ENCODE data around the gene GCGR.

Gene GCGR

DNA sequence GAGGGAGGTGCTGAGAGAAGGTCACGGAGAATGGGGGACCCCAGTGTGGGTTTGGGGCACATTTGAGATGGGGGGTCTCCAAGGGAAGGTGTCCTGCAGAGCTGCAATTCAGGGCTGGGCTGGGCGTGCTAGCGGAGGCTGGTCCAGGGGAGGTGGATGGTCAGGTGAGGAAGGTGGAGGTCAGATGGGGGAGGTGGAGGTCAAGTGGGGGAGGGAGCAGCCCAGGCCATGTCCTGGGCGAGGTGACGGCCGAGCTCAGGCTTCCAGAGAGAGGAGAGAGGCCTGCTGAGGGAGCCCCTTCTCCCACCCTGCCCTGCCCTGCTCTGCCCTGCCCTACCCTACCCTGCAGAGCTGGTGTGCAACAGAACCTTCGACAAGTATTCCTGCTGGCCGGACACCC, 6.5 kb downstream of the GCGR start:
- no peak for DNase-seq (ENCODE audit: extremely low spot score)
- ChIA-PET POLR2A (interaction anchor here (1.0 kb wide), 1 partner anchor 10 kb away, joined by 3 read pairs; no protein-coding TSS in a partner anchor), CTCF (no interaction called here)
- no peak for TF ChIP-seq ZNF384 (IDR thresholded peaks at IDR 0.05)
- TF ChIP-seq SP1 (IDR thresholded peaks at IDR 0.05) = no peak
- TF ChIP-seq TARDBP (IDR thresholded peaks at IDR 0.05) = no peak
- no peak for TF ChIP-seq ELF4 (IDR thresholded peaks at IDR 0.05)
- TF ChIP-seq CTBP1 (IDR thresholded peaks at IDR 0.05; ENCODE audit: borderline replicate concordance) = no peak
- TF ChIP-seq L3MBTL2 (conservative IDR thresholded peaks at IDR 0.05) = no peak
- no peak for TF ChIP-seq SUZ12 (IDR thresholded peaks at IDR 0.05)
- TF ChIP-seq BHLHE40 (IDR thresholded peaks at IDR 0.05; ENCODE audit: borderline replicate concordance) = no peak
- no peak for TF ChIP-seq LEF1 (IDR thresholded peaks at IDR 0.05; ENCODE audit: borderline replicate concordance)
- TF ChIP-seq, protein P1, sequence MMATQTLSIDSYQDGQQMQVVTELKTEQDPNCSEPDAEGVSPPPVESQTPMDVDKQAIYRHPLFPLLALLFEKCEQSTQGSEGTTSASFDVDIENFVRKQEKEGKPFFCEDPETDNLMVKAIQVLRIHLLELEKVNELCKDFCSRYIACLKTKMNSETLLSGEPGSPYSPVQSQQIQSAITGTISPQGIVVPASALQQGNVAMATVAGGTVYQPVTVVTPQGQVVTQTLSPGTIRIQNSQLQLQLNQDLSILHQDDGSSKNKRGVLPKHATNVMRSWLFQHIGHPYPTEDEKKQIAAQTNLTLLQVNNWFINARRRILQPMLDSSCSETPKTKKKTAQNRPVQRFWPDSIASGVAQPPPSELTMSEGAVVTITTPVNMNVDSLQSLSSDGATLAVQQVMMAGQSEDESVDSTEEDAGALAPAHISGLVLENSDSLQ (IDR thresholded peaks at IDR 0.05) = no peak
- no peak for TF ChIP-seq ARNT (IDR thresholded peaks at IDR 0.05)

DNA sequence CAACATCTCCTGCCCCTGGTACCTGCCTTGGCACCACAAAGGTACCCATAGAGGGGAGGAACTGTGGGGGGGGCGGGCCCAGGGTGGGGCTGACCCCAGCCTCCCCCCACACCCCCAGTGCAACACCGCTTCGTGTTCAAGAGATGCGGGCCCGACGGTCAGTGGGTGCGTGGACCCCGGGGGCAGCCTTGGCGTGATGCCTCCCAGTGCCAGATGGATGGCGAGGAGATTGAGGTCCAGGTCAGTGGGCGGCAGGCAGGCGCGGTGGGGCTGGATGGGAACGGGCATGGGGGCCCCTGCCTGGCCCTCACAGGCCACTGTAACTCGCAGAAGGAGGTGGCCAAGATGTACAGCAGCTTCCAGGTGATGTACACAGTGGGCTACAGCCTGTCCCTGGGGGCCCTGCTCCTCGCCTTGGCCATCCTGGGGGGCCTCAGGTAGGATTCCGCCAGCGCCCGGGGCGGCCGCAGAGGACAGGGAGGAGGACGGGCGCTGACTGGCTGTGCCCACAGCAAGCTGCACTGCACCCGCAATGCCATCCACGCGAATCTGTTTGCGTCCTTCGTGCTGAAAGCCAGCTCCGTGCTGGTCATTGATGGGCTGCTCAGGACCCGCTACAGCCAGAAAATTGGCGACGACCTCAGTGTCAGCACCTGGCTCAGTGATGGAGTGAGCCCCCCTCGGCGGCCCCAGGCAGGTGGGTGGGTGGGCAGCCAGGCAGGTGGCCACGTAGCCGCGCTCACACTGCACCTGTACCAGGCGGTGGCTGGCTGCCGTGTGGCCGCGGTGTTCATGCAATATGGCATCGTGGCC, 7.1 kb downstream of the GCGR start:
- DNase-seq (ENCODE audit: extremely low spot score) = no peak
- CTCF ChIA-PET = no interaction called here
- POLR2A ChIA-PET = interaction anchor here (0.9 to 1.0 kb wide), 2 partner anchors 9 to 17 kb away, joined by 3 to 4 read pairs; no protein-coding TSS in a partner anchor
- TF ChIP-seq SP1 (IDR thresholded peaks at IDR 0.05) (no peak), CTBP1 (IDR thresholded peaks at IDR 0.05; ENCODE audit: borderline replicate concordance) (no peak), ZNF384 (IDR thresholded peaks at IDR 0.05) (no peak), NFRKB (IDR thresholded peaks at IDR 0.05) (no peak), FOXA1 (IDR thresholded peaks at IDR 0.05) (no peak), ARNT (IDR thresholded peaks at IDR 0.05) (no peak), SUZ12 (IDR thresholded peaks at IDR 0.05) (no peak), LEF1 (IDR thresholded peaks at IDR 0.05; ENCODE audit: borderline replicate concordance) (no peak), BHLHE40 (IDR thresholded peaks at IDR 0.05; ENCODE audit: borderline replicate concordance) (no peak)

DNA sequence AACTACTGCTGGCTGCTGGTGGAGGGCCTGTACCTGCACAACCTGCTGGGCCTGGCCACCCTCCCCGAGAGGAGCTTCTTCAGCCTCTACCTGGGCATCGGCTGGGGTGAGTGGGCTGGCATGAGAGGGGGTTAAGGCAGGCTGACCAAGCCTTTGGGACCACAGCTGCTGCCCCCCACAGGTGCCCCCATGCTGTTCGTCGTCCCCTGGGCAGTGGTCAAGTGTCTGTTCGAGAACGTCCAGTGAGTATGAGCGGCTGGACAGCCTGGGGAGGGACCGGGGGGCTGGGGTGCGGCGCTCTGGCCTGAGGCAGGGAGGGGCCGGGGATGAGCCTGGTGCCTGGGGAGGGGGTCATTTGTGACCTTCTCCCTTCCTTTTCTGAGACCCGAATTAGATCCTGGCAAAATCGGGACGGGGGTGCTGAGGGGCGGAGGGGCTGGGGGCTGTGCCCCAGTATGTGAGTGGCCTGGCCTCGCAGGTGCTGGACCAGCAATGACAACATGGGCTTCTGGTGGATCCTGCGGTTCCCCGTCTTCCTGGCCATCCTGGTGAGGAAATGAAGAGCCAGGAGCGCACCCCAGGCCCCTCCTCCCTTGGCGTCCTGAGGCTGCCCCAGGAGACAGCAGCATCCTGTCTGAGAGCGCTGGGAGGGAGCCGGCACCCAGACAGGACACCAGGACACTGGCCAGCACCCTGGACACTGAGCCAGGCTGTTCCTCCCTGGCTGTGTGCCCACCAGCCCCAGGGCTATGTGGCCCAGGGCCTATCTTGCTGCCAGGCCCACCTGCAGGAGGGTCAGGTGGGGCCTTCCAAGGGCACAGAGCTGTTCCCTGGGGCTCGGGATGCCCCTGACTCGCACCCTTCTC, 8.0 kb downstream of the GCGR start:
- CTCF ChIA-PET = no interaction called here
- no peak for DNase-seq (ENCODE audit: extremely low spot score)
- POLR2A ChIA-PET = interaction anchor here (0.9 to 1.4 kb wide), 3 partner anchors 8 to 22 kb away, joined by 3 to 7 read pairs (median 4); partner anchors contain the start of gene MCRIP1
- TF ChIP-seq LEF1 (IDR thresholded peaks at IDR 0.05; ENCODE audit: borderline replicate concordance) = no peak
- TF ChIP-seq L3MBTL2 (conservative IDR thresholded peaks at IDR 0.05) = no peak
- TF ChIP-seq CTBP1 (IDR thresholded peaks at IDR 0.05; ENCODE audit: borderline replicate concordance) = no peak
- TF ChIP-seq ELF4 (IDR thresholded peaks at IDR 0.05) = no peak

DNA sequence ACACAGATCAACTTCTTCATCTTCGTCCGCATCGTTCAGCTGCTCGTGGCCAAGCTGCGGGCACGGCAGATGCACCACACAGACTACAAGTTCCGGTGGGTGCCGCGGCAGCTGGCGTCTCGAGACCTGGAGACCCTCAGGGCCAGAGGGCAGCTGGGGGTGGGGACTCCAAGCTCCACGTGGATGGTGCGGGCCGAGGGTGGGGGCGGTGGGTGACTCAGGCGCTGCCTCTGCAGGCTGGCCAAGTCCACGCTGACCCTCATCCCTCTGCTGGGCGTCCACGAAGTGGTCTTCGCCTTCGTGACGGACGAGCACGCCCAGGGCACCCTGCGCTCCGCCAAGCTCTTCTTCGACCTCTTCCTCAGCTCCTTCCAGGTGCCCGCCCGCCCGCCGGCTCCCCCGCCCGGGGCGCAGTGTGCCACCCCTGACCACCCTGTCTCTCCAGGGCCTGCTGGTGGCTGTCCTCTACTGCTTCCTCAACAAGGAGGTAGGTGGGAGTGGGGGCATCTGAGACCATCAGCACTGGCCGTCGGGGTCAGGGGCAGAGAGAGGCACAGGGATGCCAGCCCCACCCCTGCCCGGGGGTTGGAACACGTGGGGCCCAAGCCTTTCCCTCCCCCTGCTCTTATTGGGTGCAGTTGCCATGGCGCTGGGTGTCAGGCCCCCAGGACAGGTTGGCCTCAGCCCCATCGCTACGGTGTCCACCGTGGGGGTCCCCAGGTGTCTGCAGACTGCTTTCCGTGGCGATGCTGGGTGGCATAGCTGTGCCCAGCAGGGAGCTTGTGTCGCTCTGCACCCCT, 8.8 kb downstream of the GCGR start:
- ChIA-PET CTCF (no interaction called here), POLR2A (interaction anchor here (1.4 kb wide), 1 partner anchor 21 kb away, joined by 7 read pairs; the partner anchor contains the start of gene MCRIP1)
- no peak for DNase-seq (ENCODE audit: extremely low spot score)
- TF ChIP-seq NFRKB (IDR thresholded peaks at IDR 0.05) = no peak
- no peak for TF ChIP-seq BHLHE40 (IDR thresholded peaks at IDR 0.05; ENCODE audit: borderline replicate concordance)
- TF ChIP-seq, protein P1 (IDR thresholded peaks at IDR 0.05) = no peak
- no peak for TF ChIP-seq CTBP1 (IDR thresholded peaks at IDR 0.05; ENCODE audit: borderline replicate concordance)
- TF ChIP-seq FOXA1 (IDR thresholded peaks at IDR 0.05) = no peak
- TF ChIP-seq LEF1 (IDR thresholded peaks at IDR 0.05; ENCODE audit: borderline replicate concordance) = no peak
- TF ChIP-seq ELF4 (IDR thresholded peaks at IDR 0.05) = no peak
- TF ChIP-seq ZNF384 (IDR thresholded peaks at IDR 0.05) = no peak
- no peak for TF ChIP-seq HDGF (IDR thresholded peaks at IDR 0.05; ENCODE audit: borderline replicate concordance)
- no peak for TF ChIP-seq TARDBP (IDR thresholded peaks at IDR 0.05)
- no peak for TF ChIP-seq SP1 (IDR thresholded peaks at IDR 0.05)
- TF ChIP-seq FOXM1 (IDR thresholded peaks at IDR 0.05; ENCODE audit: borderline replicate concordance) = no peak
- no peak for TF ChIP-seq FOXK2 (IDR thresholded peaks at IDR 0.05)
- no peak for TF ChIP-seq ARNT (IDR thresholded peaks at IDR 0.05)
- no peak for TF ChIP-seq L3MBTL2 (conservative IDR thresholded peaks at IDR 0.05)
- no peak for TF ChIP-seq SUZ12 (IDR thresholded peaks at IDR 0.05)

DNA sequence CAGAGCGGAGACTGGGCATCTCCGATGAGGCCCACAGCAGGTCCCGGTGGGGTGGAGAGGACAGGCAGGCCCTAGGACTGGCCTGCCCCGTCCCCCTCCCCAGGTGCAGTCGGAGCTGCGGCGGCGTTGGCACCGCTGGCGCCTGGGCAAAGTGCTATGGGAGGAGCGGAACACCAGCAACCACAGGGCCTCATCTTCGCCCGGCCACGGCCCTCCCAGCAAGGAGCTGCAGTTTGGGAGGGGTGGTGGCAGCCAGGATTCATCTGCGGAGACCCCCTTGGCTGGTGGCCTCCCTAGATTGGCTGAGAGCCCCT, 9.4 kb downstream of the GCGR start:
- DNase-seq (ENCODE audit: extremely low spot score) = no peak
- ChIA-PET CTCF (no interaction called here), POLR2A (no interaction called here)
- TF ChIP-seq FOXM1 (IDR thresholded peaks at IDR 0.05; ENCODE audit: borderline replicate concordance) (no peak), TARDBP (IDR thresholded peaks at IDR 0.05) (no peak), NFRKB (IDR thresholded peaks at IDR 0.05) (no peak), ZNF384 (IDR thresholded peaks at IDR 0.05) (no peak), LEF1 (IDR thresholded peaks at IDR 0.05; ENCODE audit: borderline replicate concordance) (no peak), FOXK2 (IDR thresholded peaks at IDR 0.05) (no peak), ELF4 (IDR thresholded peaks at IDR 0.05) (no peak), CTBP1 (IDR thresholded peaks at IDR 0.05; ENCODE audit: borderline replicate concordance) (no peak), SUZ12 (IDR thresholded peaks at IDR 0.05) (no peak), SP1 (IDR thresholded peaks at IDR 0.05) (no peak), BHLHE40 (IDR thresholded peaks at IDR 0.05; ENCODE audit: borderline replicate concordance) (no peak), L3MBTL2 (conservative IDR thresholded peaks at IDR 0.05) (no peak), HDGF (IDR thresholded peaks at IDR 0.05; ENCODE audit: borderline replicate concordance) (no peak)
- TF ChIP-seq, protein P1 (IDR thresholded peaks at IDR 0.05) = no peak
